IMR-90 (cell line): ENCODE results near the gene DCHS2. TPM values are rescaled to one million over a fixed set of nuclear protein-coding genes. Genes with fewer than 3 reads are reported as not detected.

Source experiments
- ATAC-seq: fragments of 200-7000 bp; cut with Tn5 transposase; 2 replicates; pipeline ENCODE4 v1.9.1; 2020; ENCODE audit warnings: low read depth, mild to moderate bottlenecking, moderate library complexity
- BruUV-seq: library from RNA; stranded (reverse); fragments of 400-500 nt; replicated peaks from 2 replicates; lab custom pipeline; 2021; lab: Mats Ljungman, UMichigan
- CTCF ChIA-PET: fragments of 300-600 bp; formaldehyde crosslinking; extraction: SDS; loops from one replicate; lab custom pipeline; 2021; ENCODE audit warnings: antibody characterized with exemption; lab: Yijun Ruan, JAX
- POLR2A ChIA-PET: fragments of 300-600 bp; sonication (Branson Sonifier 250); formaldehyde crosslinking; loops from one replicate; lab custom pipeline; 2022; ENCODE audit warnings: antibody characterized with exemption; ENCODE audit not compliant: unreplicated experiment; lab: Charles Lee
- DNase-seq: peaks from one replicate; pipeline ENCODE4 v3.0.0; 2013
- H2AFZ ChIP-seq: replicated peaks from 2 replicates; pipeline ENCODE3; 2013; ENCODE audit warnings: low read length, mild to moderate bottlenecking; ENCODE audit not compliant: poor library complexity
- H2AK5ac ChIP-seq: 2 replicates; pipeline ENCODE4 v1.6.1; 2013; ENCODE audit warnings: low read depth, low read length, inconsistent platforms
- H2AK9ac ChIP-seq: replicated peaks from 2 replicates; pipeline ENCODE3; 2013; ENCODE audit warnings: mild to moderate bottlenecking, low read depth, low read length, moderate library complexity; ENCODE audit not compliant: poor library complexity
- H2BK120ac ChIP-seq: 2 replicates; pipeline ENCODE4 v1.6.1; 2013; ENCODE audit warnings: low read depth, low read length, inconsistent platforms
- H2BK15ac ChIP-seq: 3 replicates; pipeline ENCODE4 v1.6.1; 2013; ENCODE audit warnings: low read depth, low read length, inconsistent platforms
- H2BK20ac ChIP-seq: 2 replicates; pipeline ENCODE4 v1.6.1; 2013; ENCODE audit warnings: low read depth, mild to moderate bottlenecking, inconsistent platforms, low read length, moderate library complexity
- H2BK5ac ChIP-seq: 2 replicates; pipeline ENCODE4 v1.6.1; 2013; ENCODE audit warnings: mild to moderate bottlenecking, low read depth, low read length, inconsistent platforms; ENCODE audit not compliant: poor library complexity, severe bottlenecking
- H3K14ac ChIP-seq: replicated peaks from 2 replicates; pipeline ENCODE4 v1.6.1; 2013; ENCODE audit warnings: low read depth, low read length, inconsistent platforms
- H3K18ac ChIP-seq: 2 replicates; pipeline ENCODE4 v1.6.1; 2013; ENCODE audit warnings: low read depth, low read length, control low read depth
- H3K23ac ChIP-seq: 2 replicates; pipeline ENCODE4 v1.6.1; 2013; ENCODE audit warnings: low read depth, low read length, inconsistent platforms
- H3K27ac ChIP-seq: 2 replicates; pipeline ENCODE4 v1.5.1; 2013; ENCODE audit warnings: mild to moderate bottlenecking, control low read depth, low read length; ENCODE audit not compliant: insufficient read depth
- H3K27me3 ChIP-seq: 2 replicates; pipeline ENCODE4 v1.6.1; 2013; ENCODE audit warnings: low read length; ENCODE audit not compliant: control insufficient read depth, insufficient read depth
- H3K36me3 ChIP-seq: 2 replicates; pipeline ENCODE4 v1.6.1; 2013; ENCODE audit warnings: low read length, mixed read lengths; ENCODE audit not compliant: control insufficient read depth, insufficient read depth
- H3K4ac ChIP-seq: 2 replicates; pipeline ENCODE4 v1.6.1; 2013; ENCODE audit warnings: low read depth, low read length, inconsistent platforms
- H3K4me1 ChIP-seq: 2 replicates; pipeline ENCODE4 v1.6.1; 2013; ENCODE audit warnings: low read length, mixed read lengths; ENCODE audit not compliant: control insufficient read depth, insufficient read depth
- H3K4me2 ChIP-seq: 2 replicates; pipeline ENCODE4 v1.6.1; 2013; ENCODE audit warnings: low read depth, mild to moderate bottlenecking, control low read depth, low read length, moderate library complexity
- H3K4me3 ChIP-seq: 2 replicates; pipeline ENCODE4 v1.5.1; 2013; ENCODE audit warnings: low read depth, mild to moderate bottlenecking, control low read depth, low read length, moderate library complexity; ENCODE audit not compliant: insufficient read depth
- H3K56ac ChIP-seq: 2 replicates; pipeline ENCODE4 v1.6.1; 2013; ENCODE audit warnings: low read length, inconsistent platforms; ENCODE audit not compliant: insufficient read depth; ENCODE audit errors: extremely low read depth
- H3K79me1 ChIP-seq, 2 experiments: 2 replicates each; pipeline ENCODE4 v1.6.1; 2013; ENCODE audit warnings: low read length in 2 of 2, inconsistent platforms in 1 of 2, low read depth in 1 of 2
- H3K9ac ChIP-seq: 2 replicates; pipeline ENCODE4 v1.6.1; 2013; ENCODE audit warnings: low read depth, low read length, control low read depth
- H3K9me1 ChIP-seq: 2 replicates; pipeline ENCODE4 v1.6.1; 2013; ENCODE audit warnings: low read length, inconsistent platforms; ENCODE audit not compliant: insufficient read depth
- H3K9me3 ChIP-seq: 2 replicates; pipeline ENCODE4 v1.6.1; 2013; ENCODE audit warnings: low read length; ENCODE audit not compliant: control insufficient read depth, insufficient read depth
- H4K20me1 ChIP-seq: 2 replicates; pipeline ENCODE4 v1.6.1; 2013; ENCODE audit warnings: low read length, inconsistent platforms; ENCODE audit not compliant: insufficient read depth
- H4K5ac ChIP-seq: 2 replicates; pipeline ENCODE4 v1.6.1; 2013; ENCODE audit warnings: mild to moderate bottlenecking, low read depth, low read length, control low read depth
- H4K8ac ChIP-seq, 2 experiments: 2 replicates each; pipeline ENCODE4 v1.6.1; 2013; ENCODE audit warnings: low read depth in 2 of 2, low read length in 2 of 2, control low read depth in 1 of 2, inconsistent platforms in 1 of 2
- H4K91ac ChIP-seq: 2 replicates; pipeline ENCODE4 v1.6.1; 2013; ENCODE audit warnings: low read depth, low read length, inconsistent platforms; ENCODE audit not compliant: insufficient read depth
- BHLHE40 ChIP-seq: fragments of 150-350 bp; IDR thresholded peaks from 2 replicates; pipeline ENCODE4 v1.6.1; 2016; ENCODE audit warnings: mild to moderate bottlenecking, low read depth, low read length
- CEBPB ChIP-seq: IDR thresholded peaks from 2 replicates; pipeline ENCODE4 v1.6.1; 2012; ENCODE audit warnings: low read depth, low read length, improper control_type of control experiment
- CHD1 ChIP-seq: IDR thresholded peaks from 2 replicates; pipeline ENCODE4 v1.6.1; 2012; ENCODE audit warnings: low read depth, low read length, improper control_type of control experiment
- FOS ChIP-seq: fragments of 150-350 bp; IDR thresholded peaks from 2 replicates; pipeline ENCODE4 v1.6.1; 2016; ENCODE audit warnings: low read depth, low read length
- MAFK ChIP-seq: IDR thresholded peaks from 2 replicates; pipeline ENCODE4 v1.6.1; 2012; ENCODE audit warnings: low read depth, low read length, improper control_type of control experiment
- MAZ ChIP-seq: IDR thresholded peaks from 2 replicates; pipeline ENCODE4 v1.6.1; 2012; ENCODE audit warnings: low read depth, mild to moderate bottlenecking, low read length, improper control_type of control experiment, moderate library complexity, borderline replicate concordance
- MXI1 ChIP-seq: IDR thresholded peaks from 2 replicates; pipeline ENCODE4 v1.6.1; 2012; ENCODE audit warnings: low read depth, mild to moderate bottlenecking, low read length, moderate library complexity, borderline replicate concordance
- NFE2L2 ChIP-seq: fragments of 150-350 bp; IDR thresholded peaks from 2 replicates; pipeline ENCODE4 v1.6.1; 2016; ENCODE audit warnings: low read depth, mild to moderate bottlenecking, low read length
- POLR2A ChIP-seq: IDR thresholded peaks from 2 replicates; pipeline ENCODE4 v1.6.1; 2012; ENCODE audit warnings: mild to moderate bottlenecking, low read depth, low read length
- RAD21 ChIP-seq: IDR thresholded peaks from 2 replicates; pipeline ENCODE4 v1.6.1; 2012; ENCODE audit warnings: low read length, improper control_type of control experiment
- RCOR1 ChIP-seq: IDR thresholded peaks from 2 replicates; pipeline ENCODE4 v1.6.1; 2012; ENCODE audit warnings: mild to moderate bottlenecking, low read length, improper control_type of control experiment; ENCODE audit not compliant: insufficient replicate concordance
- RFX5 ChIP-seq: IDR thresholded peaks from 2 replicates; pipeline ENCODE4 v1.8.0; 2012; ENCODE audit warnings: low read depth, mild to moderate bottlenecking, low read length, moderate library complexity
- SMC3 ChIP-seq: fragments of 150-350 bp; IDR thresholded peaks from 2 replicates; pipeline ENCODE4 v1.6.1; 2016; ENCODE audit warnings: low read depth, mild to moderate bottlenecking, antibody characterized with exemption, low read length, moderate library complexity
- WGBS, 2 experiments: methylation state at CpG; one replicate each; pipeline versions ENCODE4 v1.1.5 to v1.1.7; 2013; ENCODE audit warnings: missing lambda C conversion rate in 2 of 2; ENCODE audit not compliant: insufficient read length in 1 of 2; ENCODE audit errors: extremely low coverage in 2 of 2; 5-methylcytosine and 5-hydroxymethylcytosine counted together
- dilution Hi-C: fragments of 300-500 bp; cut with HindIII; formaldehyde crosslinking; loops from one replicate; pipeline ENCODE4 v1.14.3; 2018; ENCODE audit warnings: low sequenced_read_pairs; ENCODE audit not compliant: unreplicated experiment
- in situ Hi-C: fragments of 300-500 bp; cut with MboI; formaldehyde crosslinking; loops from 3 replicates; pipeline ENCODE4 v1.14.3; 2019; ENCODE audit warnings: low sequenced_read_pairs, inconsistent platforms, mixed read lengths
- intact Hi-C: fragments of 100-400 bp; cut with micrococcal nuclease; formaldehyde crosslinking; loops from 2 replicates; pipeline ENCODE4 v1.10.0; 2022
- polyA plus RNA-seq, 3 experiments: library from polyadenylated mRNA; depleted of rRNA; stranded (reverse); fragments of >200 nt; gene quantifications; 2 replicates each; pipeline ENCODE4 v1.2.3, GENCODE V29; 2012; ENCODE audit warnings: low replicate concordance in 1 of 3
- total RNA-seq: library from RNA; depleted of rRNA; stranded (reverse); fragments of >200 nt; gene quantifications from 2 replicates; pipeline ENCODE4 v1.2.3, GENCODE V29; 2012
- TF ChIP-seq, protein P1 (sequence below): fragments of 150-350 bp; IDR thresholded peaks from 2 replicates; pipeline ENCODE4 v1.6.1; 2016; ENCODE audit warnings: low read depth, mild to moderate bottlenecking, low read length, moderate library complexity, borderline replicate concordance
- TF ChIP-seq, protein P2 (sequence below): conservative IDR thresholded peaks from 2 replicates; pipeline ENCODE4 v1.5.1; 2012; ENCODE audit warnings: mild to moderate bottlenecking, low read depth, low read length, improper control_type of control experiment
- TF ChIP-seq, protein P3 (sequence below): fragments of 150-350 bp; IDR thresholded peaks from 2 replicates; pipeline ENCODE4 v1.6.1; 2017; ENCODE audit warnings: mild to moderate bottlenecking, antibody characterized with exemption, low read length, low read depth

The DCHS2 gene
- total and polyA plus RNA-seq, 2 of the 4 experiments (the other 2 are of a cell fraction) = not detected

DNA sequence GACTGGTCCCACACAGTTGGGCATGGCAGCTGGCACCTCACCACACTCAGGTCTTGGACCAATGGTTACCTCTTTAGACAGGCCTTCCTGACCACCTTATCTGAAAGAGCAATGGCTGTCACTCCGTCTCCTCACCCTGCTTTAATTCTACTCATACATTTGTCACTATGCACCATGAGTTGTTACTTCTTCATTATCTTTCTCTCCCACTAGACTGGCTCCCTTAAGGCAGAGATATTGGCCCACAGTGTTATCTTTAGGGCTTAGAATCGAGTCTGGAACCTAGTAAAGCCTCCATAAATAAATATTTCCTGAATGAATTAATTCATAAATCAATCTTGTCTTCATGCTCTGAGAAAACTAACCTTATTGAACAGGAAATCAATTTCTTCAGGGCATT, 46.6 kb downstream of the DCHS2 start:
- BruUV-seq = no TSS peak
- intact Hi-C loops (no loop called here), dilution Hi-C loops (no loop called here), in situ Hi-C loops (no loop called here)
- ChIA-PET CTCF (interaction anchor here (0.7 kb wide), 1 partner anchor 235 kb away, joined by 3 read pairs; no protein-coding TSS in a partner anchor), POLR2A (no interaction called here)
- Histone ChIP-seq H3K14ac (no peak overlapping the region), H4K8ac (no peak overlapping the region), H3K56ac (no peak overlapping the region), H2BK15ac (no peak overlapping the region), H3K4me2 (no peak overlapping the region), H3K9ac (no peak overlapping the region), H2BK120ac (no peak overlapping the region), H4K5ac (no peak overlapping the region), H3K79me1 (no peaks in the 10 kb centered on the region), H3K9me3 (no peaks in the 10 kb centered on the region), H3K27ac (no peak overlapping the region), H2AK9ac (no peak overlapping the region), H3K36me3 (no peaks in the 10 kb centered on the region), H2AK5ac (no peak overlapping the region), H3K4me3 (no peak overlapping the region), H2BK5ac (no peak overlapping the region), H3K4me1 (no peaks in the 10 kb centered on the region), H3K27me3 (no peaks in the 10 kb centered on the region), H3K9me1 (no peaks in the 10 kb centered on the region), H3K23ac (no peak overlapping the region), H2BK20ac (no peak overlapping the region), H2AFZ (no peak overlapping the region), H3K4ac (no peak overlapping the region), H3K18ac (no peak overlapping the region), H4K20me1 (no peaks in the 10 kb centered on the region), H4K91ac (no peak overlapping the region)
- WGBS, 2 experiments = no CpG with 5 or more reads among the region's 2 CpGs
- TF ChIP-seq FOS (no peak), SMC3 (no peak), MAZ (no peak), POLR2A (no peak), RFX5 (no peak), MAFK (no peak), CHD1 (no peak), RAD21 (no peak), BHLHE40 (no peak), RCOR1 (no peak), NFE2L2 (no peak), MXI1 (no peak), CEBPB (no peak)
- TF ChIP-seq, protein P1, sequence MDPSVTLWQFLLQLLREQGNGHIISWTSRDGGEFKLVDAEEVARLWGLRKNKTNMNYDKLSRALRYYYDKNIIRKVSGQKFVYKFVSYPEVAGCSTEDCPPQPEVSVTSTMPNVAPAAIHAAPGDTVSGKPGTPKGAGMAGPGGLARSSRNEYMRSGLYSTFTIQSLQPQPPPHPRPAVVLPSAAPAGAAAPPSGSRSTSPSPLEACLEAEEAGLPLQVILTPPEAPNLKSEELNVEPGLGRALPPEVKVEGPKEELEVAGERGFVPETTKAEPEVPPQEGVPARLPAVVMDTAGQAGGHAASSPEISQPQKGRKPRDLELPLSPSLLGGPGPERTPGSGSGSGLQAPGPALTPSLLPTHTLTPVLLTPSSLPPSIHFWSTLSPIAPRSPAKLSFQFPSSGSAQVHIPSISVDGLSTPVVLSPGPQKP = no peak
- TF ChIP-seq, protein P2, sequence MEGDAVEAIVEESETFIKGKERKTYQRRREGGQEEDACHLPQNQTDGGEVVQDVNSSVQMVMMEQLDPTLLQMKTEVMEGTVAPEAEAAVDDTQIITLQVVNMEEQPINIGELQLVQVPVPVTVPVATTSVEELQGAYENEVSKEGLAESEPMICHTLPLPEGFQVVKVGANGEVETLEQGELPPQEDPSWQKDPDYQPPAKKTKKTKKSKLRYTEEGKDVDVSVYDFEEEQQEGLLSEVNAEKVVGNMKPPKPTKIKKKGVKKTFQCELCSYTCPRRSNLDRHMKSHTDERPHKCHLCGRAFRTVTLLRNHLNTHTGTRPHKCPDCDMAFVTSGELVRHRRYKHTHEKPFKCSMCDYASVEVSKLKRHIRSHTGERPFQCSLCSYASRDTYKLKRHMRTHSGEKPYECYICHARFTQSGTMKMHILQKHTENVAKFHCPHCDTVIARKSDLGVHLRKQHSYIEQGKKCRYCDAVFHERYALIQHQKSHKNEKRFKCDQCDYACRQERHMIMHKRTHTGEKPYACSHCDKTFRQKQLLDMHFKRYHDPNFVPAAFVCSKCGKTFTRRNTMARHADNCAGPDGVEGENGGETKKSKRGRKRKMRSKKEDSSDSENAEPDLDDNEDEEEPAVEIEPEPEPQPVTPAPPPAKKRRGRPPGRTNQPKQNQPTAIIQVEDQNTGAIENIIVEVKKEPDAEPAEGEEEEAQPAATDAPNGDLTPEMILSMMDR = no peak
- TF ChIP-seq, protein P3, sequence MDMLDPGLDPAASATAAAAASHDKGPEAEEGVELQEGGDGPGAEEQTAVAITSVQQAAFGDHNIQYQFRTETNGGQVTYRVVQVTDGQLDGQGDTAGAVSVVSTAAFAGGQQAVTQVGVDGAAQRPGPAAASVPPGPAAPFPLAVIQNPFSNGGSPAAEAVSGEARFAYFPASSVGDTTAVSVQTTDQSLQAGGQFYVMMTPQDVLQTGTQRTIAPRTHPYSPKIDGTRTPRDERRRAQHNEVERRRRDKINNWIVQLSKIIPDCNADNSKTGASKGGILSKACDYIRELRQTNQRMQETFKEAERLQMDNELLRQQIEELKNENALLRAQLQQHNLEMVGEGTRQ = no peak
- no peak for ATAC-seq
- DNase-seq = no peak
